Psoas muscle (tissue), 8 donors: ENCODE data around the gene TEX13A. TPM values are rescaled to one million over a fixed set of nuclear protein-coding genes. Genes with fewer than 3 reads are reported as not detected.

ENCODE experiments used
- ATAC-seq, 4 donors: fragments of 200-7000 bp; cut with Tn5 transposase; one replicate each; pipeline ENCODE4 v1.9.1; 2020; ENCODE audit warnings: moderate library complexity in 3 of 4, mild to moderate bottlenecking in 2 of 4
- DNase-seq, 2 donors: peaks; one replicate each; pipeline ENCODE4 v3.0.0-alpha.2; 2020
- H3K27ac ChIP-seq: fragments of 200-600 bp; one replicate; pipeline ENCODE4 v1.8.0; 2022
- H3K27me3 ChIP-seq, 3 donors: fragments of 200-600 bp in 1 of 3; one replicate each; pipeline versions ENCODE4 v1.6.1 to v1.8.0; 2013 to 2022; ENCODE audit warnings: low read length in 2 of 3, mild to moderate bottlenecking in 2 of 3, moderate library complexity in 1 of 3; ENCODE audit not compliant: insufficient read depth in 3 of 3
- H3K36me3 ChIP-seq, 2 donors: fragments of 200-600 bp in 1 of 2; one replicate each; pipeline versions ENCODE4 v1.6.1 to v1.8.0; 2013 to 2022; ENCODE audit warnings: low read depth in 1 of 2, mild to moderate bottlenecking in 1 of 2, moderate library complexity in 1 of 2; ENCODE audit not compliant: insufficient read depth in 1 of 2
- H3K4me1 ChIP-seq: fragments of 200-600 bp; one replicate; pipeline ENCODE4 v1.8.0; 2022
- H3K4me3 ChIP-seq: fragments of 200-600 bp; one replicate; pipeline ENCODE4 v1.8.0; 2022; ENCODE audit warnings: mild to moderate bottlenecking
- H3K9me3 ChIP-seq: fragments of 200-600 bp; one replicate; pipeline ENCODE4 v1.8.0; 2022
- WGBS, 3 donors: extraction: QIAGEN DNeasy Blood & Tissue Kit; methylation state at CpG; one replicate each; pipeline versions ENCODE4 v1.1.6 to v1.1.7; 2013; 5-methylcytosine and 5-hydroxymethylcytosine counted together
- intact Hi-C, 2 donors: fragments of 100-400 bp; cut with DNase I; formaldehyde crosslinking; loops; one replicate each; pipeline versions ENCODE4 v1.11.0 to v1.14.2; 2022
- long read RNA-seq, 2 donors: library from polyadenylated mRNA; unstranded; transcript quantifications; one replicate each; pipeline ENCODE4 v2.0.0, GENCODE V29; 2021
- polyA plus RNA-seq, 3 donors: library from polyadenylated mRNA; stranded (reverse); fragments of 200-250 nt; gene quantifications; one replicate each; pipeline ENCODE4 v1.2.3, GENCODE V29; 2013
- total RNA-seq, 4 donors: library from RNA; stranded (reverse); fragmentation: NEBNext Ultra II Directional in 2 of 4; extraction: Animal tissue kit (Norgen Biotek cat#: 25700) in 2 of 4; gene quantifications; one replicate each; pipeline versions ENCODE4 v1.2.1 to v1.2.4, GENCODE V29; 2021 to 2023
- TF ChIP-seq, protein P1 (sequence below): fragments of 200-600 bp; IDR thresholded peaks from one replicate; pipeline ENCODE4 v1.8.0; 2022; ENCODE audit warnings: antibody characterized with exemption
- donor health status: healthy with polysubstance abuse.
- donor health status: DM: no; HTN: no; CAD: no; lungs with moderate emphysema.
- donor health status: Bipolar disorder and iron deficiency.
- donor health status: healthy.
- donor health status: DM: yes; HTN: yes; CAD: no.
- donor health status: DM: no; HTN: no; CAD: no.
- donor health status: DM: no; HTN: no; CAD: no.
- donor health status: DM: yes; HTN: yes; CAD: no.

TEX13A gene, protein sequence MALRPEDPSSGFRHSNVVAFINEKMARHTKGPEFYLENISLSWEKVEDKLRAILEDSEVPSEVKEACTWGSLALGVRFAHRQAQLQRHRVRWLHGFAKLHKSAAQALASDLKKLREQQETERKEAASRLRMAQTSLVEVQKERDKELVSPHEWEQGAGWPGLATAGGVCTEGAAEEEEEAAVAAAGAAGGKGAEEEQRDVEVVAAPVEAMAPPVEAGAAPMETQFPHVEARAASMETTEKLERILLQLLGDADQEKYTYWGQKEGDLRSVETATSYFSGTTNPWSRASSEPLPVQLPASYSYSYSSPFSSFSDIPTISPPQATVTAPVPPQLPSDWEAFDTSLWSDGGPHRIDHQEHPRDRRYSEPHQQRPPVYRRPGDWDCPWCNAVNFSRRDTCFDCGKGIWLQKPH
- total RNA-seq = not detected
- not detected for polyA plus RNA-seq
- long read RNA-seq, donor 1 = 0 reads
- long read RNA-seq, donor 2 = 0 reads

DNA sequence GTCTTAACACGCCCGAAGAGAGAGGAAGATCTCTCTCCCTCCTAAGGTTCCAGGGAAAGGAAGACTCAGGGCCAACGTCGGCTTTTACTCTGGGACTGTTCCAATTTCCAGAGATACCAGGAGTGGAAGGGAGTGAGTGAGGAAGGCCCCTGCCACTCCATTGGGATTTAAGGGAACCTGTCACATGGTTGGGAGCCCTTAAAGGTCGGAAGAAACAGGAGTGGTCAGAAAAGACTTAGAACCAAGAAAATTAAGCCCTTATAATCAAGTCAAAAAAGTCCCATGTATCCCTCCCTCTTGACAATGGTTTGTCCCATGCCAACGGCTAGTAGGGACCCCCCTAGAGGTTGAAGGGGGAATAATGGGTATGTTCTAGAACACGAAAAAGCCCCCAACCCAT, at the start of gene TEX13A:
TEX13A (minus strand) TSS at position 59 of the 400 bp plus-strand sequence. CDS start 297 bp downstream, outside the sequence.
- Histone ChIP-seq H3K27ac (no peak within 1 kb of the TSS), H3K27me3 (peaks cover 0 to 15% (median 0%) of the 10 kb centered on the region in 3 donors), H3K4me1 (no peaks in the 10 kb centered on the region), H3K36me3 (no peaks in the 10 kb centered on the region), H3K9me3 (peaks cover 3% of the 10 kb centered on the region), H3K4me3 (no peak within 1 kb of the TSS)
- DNase-seq (no peak), ATAC-seq (no peak)
- WGBS, 3 donors = 70 to 90% (median 89%) methylated on average over 5 to 7 of the region's 7 CpGs
- intact Hi-C loops = no loop called here
- TF ChIP-seq, protein P1, sequence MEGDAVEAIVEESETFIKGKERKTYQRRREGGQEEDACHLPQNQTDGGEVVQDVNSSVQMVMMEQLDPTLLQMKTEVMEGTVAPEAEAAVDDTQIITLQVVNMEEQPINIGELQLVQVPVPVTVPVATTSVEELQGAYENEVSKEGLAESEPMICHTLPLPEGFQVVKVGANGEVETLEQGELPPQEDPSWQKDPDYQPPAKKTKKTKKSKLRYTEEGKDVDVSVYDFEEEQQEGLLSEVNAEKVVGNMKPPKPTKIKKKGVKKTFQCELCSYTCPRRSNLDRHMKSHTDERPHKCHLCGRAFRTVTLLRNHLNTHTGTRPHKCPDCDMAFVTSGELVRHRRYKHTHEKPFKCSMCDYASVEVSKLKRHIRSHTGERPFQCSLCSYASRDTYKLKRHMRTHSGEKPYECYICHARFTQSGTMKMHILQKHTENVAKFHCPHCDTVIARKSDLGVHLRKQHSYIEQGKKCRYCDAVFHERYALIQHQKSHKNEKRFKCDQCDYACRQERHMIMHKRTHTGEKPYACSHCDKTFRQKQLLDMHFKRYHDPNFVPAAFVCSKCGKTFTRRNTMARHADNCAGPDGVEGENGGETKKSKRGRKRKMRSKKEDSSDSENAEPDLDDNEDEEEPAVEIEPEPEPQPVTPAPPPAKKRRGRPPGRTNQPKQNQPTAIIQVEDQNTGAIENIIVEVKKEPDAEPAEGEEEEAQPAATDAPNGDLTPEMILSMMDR = no peak

DNA sequence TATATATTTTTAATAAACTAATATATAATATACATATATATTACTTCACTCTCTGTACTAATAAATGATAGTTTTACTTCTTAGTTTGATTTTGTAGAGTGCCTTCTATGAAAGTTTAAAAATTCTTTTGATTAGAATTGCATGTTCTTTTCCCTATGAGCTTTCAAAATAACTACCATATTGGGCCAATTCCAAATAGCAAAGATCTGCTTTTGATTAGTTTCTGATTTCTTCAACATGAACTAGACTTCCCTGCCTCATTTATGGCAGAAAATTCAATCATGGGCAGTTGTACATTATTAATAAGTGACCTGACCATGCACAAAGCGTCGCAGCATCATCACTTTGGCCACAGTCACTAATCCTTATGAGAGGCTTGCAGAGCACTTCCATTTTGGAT, 48.9 kb upstream of the TEX13A start:
- Histone ChIP-seq H3K4me1 (no peaks in the 10 kb centered on the region), H3K27ac (no peak overlapping the region), H3K4me3 (no peak overlapping the region), H3K9me3 (no peaks in the 10 kb centered on the region), H3K27me3 (peaks cover 0 to 32% (median 0%) of the 10 kb centered on the region in 3 donors), H3K36me3 (no peaks in the 10 kb centered on the region)
- TF ChIP-seq, protein P1 = no peak
- 74 to 87% (median 76%) methylated on average over 2 of the region's 2 CpGs for WGBS, 3 donors
- no peak for ATAC-seq
- no peak for DNase-seq
- intact Hi-C loops = no loop called here

DNA sequence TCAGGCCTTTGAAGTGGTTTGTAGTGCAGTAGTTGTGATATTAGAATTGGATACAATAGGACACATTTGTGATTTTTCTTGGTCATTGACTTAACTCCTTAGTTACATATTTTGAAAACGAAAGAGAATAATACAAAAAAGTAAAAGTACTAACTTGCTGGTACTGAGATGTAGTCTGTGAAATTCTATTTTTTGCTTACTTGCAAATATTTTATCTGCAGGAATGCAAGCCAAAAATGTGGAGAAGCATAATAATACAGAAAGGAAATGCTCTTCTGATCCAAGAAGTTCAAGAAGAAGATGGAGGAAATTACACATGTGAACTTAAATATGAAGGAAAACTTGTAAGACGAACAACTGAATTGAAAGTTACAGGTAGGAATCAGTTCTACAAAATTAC, 46.7 kb upstream of the TEX13A start:
- intact Hi-C loops = no loop called here
- TF ChIP-seq, protein P1 = no peak
- ATAC-seq = no peak
- 64 to 69% (median 66%) methylated on average over 2 of the region's 2 CpGs for WGBS, 3 donors
- no peak for DNase-seq
- Histone ChIP-seq H3K4me3 (no peak overlapping the region), H3K27ac (no peak overlapping the region), H3K27me3 (peaks cover 0 to 33% (median 0%) of the 10 kb centered on the region in 3 donors), H3K4me1 (no peaks in the 10 kb centered on the region), H3K36me3 (no peaks in the 10 kb centered on the region), H3K9me3 (no peaks in the 10 kb centered on the region)

DNA sequence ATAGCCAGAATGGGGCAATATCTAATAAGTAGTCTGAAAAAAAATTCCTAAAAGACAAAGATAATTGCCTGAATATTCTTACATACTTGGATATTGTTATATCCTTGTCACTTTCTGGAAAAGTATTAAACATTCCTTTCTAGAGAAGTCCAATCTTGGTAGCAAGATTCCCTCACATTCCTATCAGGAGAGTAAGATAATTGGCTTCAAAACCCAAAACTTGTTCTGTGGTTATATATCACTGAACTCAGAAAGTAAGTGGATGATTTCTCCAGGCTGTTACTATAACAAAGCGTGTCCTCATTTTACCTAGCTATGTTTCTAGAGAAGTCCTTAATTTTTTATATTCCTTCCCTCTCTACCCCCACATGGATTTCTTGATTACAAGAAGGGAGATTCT, 46.0 kb upstream of the TEX13A start:
- Histone ChIP-seq H3K9me3 (no peaks in the 10 kb centered on the region), H3K4me3 (no peak overlapping the region), H3K4me1 (no peaks in the 10 kb centered on the region), H3K27ac (no peak overlapping the region), H3K27me3 (peaks cover 0 to 32% (median 0%) of the 10 kb centered on the region in 3 donors), H3K36me3 (no peaks in the 10 kb centered on the region)
- TF ChIP-seq, protein P1 = no peak
- intact Hi-C loops = no loop called here
- DNase-seq (no peak), ATAC-seq (no peak)
- 75 to 91% (median 87%) methylated on average over 1 of the region's 1 CpG for WGBS, 3 donors
